GM18951 (cell line): ENCODE results near the gene SDK2.
"Not testable (repeated sequence)": the region's sequence is repeated elsewhere in the genome, so short reads cannot be mapped to it uniquely, and the experiment has no call there.

Source experiments
- POLR2A ChIP-seq: IDR thresholded peaks from 4 replicates; pipeline ENCODE4 v1.6.1; 2011; ENCODE audit warnings: mild to moderate bottlenecking; ENCODE audit not compliant: insufficient read length, insufficient read depth; ENCODE audit errors: extremely low read depth
- in situ Hi-C: fragments of 300-500 bp; cut with MboI; formaldehyde crosslinking; loops from one replicate; pipeline ENCODE4 v1.12.0; 2022; ENCODE audit warnings: low sequenced_read_pairs, mixed read lengths, inconsistent platforms; ENCODE audit not compliant: unreplicated experiment

SDK2 gene

DNA sequence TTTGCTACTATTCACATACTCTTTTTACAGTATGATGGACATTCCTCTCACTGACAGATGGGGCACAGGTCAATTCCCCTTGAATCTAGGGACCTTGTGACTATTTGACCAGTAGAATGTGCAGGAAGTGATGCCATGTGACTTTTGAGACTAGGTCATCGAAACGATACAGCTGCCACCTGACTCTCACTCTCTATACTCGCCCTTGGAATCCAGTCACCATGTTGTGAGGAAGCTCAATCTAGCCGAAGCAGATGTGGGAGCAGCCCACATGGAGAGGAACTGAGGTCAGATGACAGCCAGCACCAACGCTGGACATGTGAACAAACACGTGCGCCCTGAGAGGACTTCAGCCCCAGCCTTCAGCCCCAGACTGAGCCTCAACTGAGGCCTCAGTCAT, 184.3 kb downstream of the SDK2 start:
- TF ChIP-seq POLR2A: no peak
- in situ Hi-C loops: no loop called here

DNA sequence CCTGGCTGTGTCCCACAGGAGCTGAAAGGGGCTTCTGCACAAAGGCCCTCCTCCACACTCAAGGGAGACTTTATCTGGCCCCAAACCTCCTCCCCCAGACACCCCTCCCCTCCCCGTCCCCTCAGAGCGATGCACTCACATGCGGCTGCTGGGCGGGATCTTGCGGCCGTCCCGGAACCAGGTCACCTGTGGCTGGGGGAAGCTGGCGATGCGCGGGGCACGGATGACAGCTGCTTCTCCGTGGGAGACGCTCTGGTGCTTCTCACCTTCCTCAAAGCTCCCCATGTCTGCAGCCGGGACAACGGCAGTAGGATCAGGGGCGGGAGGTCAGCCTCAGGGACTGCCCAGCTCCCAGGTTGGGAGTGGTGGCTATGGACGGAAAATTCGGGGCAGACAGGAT, 188.5 kb downstream of the SDK2 start:
- no peak for TF ChIP-seq POLR2A
- in situ Hi-C loops: no loop called here

DNA sequence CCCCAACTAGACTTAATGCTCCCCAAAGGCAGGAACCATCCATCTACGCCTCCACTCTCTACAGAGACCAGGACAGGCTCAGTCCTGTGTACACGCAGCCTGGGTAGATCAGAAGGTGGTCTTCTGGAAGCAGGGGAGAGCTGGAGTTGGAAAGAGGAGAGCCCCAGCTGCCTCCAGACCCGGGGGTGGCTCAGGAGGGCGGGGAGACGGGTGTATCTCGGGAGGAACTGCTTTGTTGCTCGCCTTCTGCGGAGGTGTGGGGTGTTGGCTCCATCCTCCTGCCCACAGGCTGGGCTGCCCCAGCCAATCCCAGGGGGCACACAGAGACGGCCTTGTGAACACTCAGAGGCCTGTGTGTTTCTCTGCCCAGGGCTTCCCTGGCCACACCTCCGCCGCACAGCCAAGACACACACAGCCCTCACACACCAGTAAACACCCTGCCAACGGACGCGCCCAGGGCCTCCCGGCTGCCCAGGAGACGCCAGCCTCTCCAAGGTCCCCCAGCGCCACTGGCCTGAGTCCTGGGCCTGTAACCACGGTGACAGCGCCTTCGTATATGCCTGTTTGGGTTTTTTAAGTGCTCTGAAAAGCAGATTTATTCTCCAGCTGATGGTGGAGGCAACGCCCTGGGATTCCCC, 189.1 kb downstream of the SDK2 start:
- TF ChIP-seq POLR2A: no peak
- in situ Hi-C loops: no loop called here

DNA sequence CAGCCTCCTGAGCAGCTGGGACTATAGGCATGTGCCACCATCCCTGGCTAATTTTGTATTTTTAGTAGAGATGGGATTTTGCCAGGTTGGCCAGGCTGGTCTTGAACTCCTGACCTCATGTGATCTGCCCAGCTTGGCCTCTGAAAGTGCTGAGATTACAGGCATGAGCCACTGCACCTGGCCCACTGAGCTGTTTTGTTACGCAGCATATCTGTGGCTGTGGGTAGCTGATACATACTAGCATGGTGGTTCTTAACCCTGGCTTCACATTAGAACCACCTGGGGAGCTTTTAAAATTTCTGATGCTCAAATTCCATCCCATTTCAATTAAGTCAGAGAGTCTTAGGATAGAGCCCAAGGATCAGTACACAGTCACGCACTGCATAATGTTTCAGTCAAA, 190.8 kb downstream of the SDK2 start:
- in situ Hi-C loops: not testable (repeated sequence)

DNA sequence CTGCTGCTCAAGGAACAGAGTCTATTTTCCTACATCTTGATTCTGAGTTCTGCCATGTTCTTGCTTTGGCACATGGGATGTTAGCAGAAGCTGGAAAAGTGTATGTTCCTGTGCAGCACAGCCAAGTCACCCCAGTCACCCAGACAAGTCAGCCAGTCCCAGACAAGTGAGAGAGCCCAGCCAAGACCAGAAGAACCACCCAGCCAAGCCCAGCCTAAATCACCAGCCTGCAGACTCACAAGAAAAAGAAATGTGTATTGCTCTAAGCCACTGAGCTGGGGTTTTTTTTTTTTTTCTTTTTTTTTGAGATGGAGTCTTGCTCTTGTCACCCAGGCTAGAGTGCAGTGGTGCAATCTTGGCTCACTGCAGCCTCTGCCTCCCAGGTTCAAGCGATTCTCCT, 191.2 kb downstream of the SDK2 start:
- in situ Hi-C loops: no loop called here
- TF ChIP-seq POLR2A: no peak

DNA sequence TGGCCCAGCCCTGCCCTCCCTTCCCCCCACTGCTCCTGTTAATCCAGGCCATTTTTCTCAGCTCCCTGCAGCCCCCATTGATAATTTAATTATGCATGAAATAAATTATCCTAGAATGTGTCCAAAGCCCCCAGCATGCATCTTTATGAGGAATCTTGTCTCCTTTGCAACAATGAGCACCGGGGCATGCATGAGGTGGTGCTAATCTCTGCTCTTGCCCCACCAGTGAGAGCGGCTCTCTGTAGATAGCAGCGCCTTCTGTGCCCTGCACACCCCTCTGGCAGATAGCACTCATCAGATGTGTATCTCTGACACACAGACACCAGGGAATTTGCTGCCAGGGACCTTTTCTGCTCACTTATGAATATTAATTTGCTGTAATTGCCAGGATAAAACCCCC, 192.2 kb downstream of the SDK2 start:
- no peak for TF ChIP-seq POLR2A
- in situ Hi-C loops: no loop called here

DNA sequence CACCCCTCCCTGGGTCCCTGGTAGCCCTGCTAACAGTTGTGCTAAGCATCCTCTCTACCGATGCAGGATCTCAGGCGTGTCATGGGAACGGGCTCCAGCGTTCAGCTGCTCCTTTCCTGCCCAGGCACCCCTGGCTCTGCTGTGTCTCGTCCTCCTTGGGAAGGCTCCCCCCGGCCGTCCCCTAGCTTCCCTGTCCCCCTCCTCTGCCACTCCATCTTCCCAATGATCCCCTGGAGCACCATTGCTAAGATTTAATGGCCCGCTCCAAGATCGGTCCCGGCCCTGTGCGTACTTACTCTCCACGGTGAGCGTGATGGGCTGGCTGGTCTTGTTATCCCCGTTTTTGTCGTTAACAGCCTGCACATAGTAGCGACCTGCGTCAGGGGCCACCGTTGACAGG, 196.9 kb downstream of the SDK2 start:
- in situ Hi-C loops: no loop called here
- no peak for TF ChIP-seq POLR2A

DNA sequence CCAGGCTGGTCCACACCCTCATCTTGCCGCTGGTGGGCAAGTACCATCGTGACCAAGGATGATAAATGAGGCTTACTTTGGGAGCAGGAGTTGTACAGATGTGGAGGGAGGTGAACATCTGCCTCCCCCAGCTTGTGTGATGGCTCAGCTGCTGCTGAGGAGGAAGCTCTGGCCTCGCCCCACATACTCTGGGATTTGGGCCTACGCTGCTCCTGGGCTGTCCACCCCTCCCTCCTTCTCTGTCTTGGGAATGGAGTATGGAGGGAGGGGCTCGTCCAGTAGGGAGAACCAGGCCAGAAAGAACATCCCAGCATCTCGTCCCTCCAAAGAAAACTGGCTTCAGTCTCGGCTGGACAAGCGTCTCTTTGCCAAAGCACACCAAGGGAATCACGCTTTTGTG, 197.6 kb downstream of the SDK2 start:
- in situ Hi-C loops: no loop called here
- no peak for TF ChIP-seq POLR2A

DNA sequence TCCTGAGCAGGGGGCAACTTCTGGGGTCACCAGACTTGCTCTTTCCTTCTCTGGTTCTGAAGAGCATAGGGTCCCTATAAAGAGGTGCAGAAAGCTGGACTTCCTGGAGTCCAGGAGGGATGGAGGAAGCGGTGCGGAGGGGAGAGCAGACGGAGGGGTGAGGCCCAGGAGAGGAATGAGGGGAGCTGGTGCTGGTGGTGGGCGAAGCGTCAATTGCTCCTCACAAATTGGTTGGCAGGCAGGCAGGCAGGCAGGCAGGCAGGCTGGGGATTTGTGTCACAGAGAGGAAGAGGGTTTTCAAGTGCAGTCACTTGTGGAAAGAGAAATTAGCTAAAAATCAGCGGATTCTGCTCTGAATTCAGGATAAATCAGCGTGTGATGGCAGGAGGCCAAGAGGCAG, 198.8 kb downstream of the SDK2 start:
- in situ Hi-C loops: no loop called here

DNA sequence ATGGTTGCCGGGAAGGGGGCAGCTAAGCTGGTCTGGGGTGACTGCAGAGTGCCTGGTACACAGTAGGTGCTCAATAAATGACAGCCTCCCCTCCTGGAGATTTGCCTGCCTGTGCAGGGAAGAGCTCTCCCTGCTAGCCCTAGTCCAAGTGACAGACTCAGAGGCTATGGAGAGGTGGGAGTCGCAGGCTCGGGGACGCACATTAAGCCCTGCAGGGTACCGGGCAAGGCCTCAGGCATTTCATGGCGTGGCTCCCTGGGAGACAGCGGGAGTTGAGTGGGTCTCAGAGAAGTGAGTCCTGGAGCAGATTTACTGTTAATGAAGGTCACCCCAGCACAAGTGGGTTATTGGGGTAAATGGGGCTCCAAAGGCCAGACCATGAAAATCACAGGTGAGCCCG, 200.2 kb downstream of the SDK2 start:
- in situ Hi-C loops: no loop called here
- no peak for TF ChIP-seq POLR2A

More for the DNA sequence above, 198.8 kb downstream of the SDK2 start:
- no peak for TF ChIP-seq POLR2A

DNA sequence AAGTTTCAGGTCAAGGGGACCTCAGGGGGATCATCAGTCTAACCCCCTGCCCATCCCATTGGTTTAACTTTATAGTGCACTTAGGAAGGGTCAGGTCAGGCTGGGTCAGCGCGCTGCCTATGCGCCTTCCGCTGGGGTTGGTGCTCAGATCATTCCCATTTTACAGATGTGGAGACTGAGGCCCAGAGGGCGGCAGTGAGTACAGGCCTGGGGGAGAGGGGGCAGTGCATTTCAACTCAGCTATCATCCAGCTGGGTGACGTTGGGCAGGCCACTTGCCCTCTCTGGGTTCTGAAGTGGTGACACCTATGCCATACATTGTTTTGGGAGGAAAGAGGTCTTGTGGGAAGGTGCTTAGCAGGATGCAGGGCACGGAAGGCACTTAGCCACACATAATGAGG, 204.6 kb downstream of the SDK2 start:
- in situ Hi-C loops: no loop called here

DNA sequence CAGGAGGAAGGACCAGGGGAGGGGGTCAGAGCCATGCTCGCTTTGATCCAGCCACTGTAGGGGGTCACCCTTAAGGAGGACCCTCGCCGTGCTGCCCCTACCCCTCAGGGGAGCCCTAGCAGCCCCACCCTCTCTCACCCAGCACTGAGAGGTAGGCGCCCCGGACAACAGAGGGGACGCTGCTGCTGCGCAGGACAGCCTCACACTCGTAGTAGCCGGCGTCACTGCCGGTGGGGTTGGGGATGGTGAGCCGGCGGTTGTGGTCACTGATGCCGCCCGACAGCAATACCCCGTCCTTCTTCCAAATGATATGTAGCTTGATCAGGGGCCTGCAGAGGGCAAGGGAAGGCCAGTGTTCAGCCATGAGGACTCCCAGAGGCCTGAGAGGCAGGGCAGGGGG, 206.4 kb downstream of the SDK2 start:
- no peak for TF ChIP-seq POLR2A
- in situ Hi-C loops: no loop called here

More for the DNA sequence above, 204.6 kb downstream of the SDK2 start:
- no peak for TF ChIP-seq POLR2A

DNA sequence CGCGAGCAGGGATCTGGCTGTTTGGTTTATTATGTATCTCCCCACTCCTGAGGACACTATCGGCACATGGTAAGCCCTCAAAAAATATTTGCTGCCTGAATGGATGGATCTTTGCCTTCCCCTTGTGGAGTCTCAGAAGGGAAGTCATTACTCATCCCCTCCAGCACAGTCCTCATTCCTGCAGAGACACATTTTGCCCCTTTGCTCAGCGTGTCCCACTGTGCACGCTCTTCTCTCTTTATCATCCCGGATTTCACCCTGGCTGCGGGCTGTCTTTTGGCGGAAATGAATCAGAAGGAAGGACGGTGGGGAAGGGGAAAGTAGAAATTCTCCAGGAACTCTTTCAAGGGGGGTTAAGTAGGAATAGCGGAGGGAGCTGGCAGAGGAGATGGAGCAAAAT, 207.3 kb downstream of the SDK2 start:
- TF ChIP-seq POLR2A: no peak
- in situ Hi-C loops: no loop called here

DNA sequence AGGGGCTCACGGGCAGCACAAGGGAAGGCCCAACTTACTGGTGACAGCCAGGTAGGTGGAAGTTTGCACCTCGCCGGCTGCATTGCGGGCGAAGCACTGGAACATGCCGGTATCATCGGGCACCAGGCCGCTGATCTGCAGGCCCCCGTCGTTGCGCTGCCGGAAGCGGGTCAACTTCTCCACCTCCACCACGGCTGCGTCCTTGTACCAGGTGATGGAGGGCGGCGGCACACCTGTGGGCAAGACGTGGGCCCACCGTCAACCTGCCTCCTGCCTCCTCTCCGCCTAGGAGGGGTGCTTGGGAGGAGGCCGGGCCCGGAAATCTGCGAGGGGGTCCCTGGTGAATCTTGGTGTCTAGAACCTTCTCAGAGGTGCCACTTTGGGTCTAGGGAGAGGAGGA, 208.8 kb downstream of the SDK2 start:
- in situ Hi-C loops: no loop called here
- no peak for TF ChIP-seq POLR2A

DNA sequence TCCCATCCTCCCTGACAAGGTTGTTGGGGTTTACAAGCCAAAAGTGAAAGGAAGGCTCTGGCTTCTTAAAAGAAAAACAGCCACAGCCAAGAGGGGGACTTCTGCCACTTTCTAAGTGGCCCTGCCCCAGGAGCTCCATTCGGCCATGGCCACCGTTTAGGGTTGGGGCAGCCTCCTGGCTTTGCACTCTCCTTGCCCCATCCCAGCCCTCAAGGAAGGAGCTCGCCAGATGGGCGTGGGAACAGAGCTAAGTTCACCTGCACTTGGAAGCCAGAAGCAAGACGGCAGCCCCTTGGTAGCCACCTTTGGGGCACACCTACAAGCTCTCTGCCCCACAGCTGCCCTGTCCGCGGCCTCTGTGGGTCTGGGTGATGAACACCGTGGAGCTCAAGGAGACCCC, 210.1 kb downstream of the SDK2 start:
- no peak for TF ChIP-seq POLR2A
- in situ Hi-C loops: no loop called here
